SIG-M5 treated with dmso at 0.1 percent for 504 hours (cell line): ENCODE data around the gene TTYH2.
A peak's percentile ranks its signal among the peaks of the same experiment; 100 is the strongest.

Experiments
- DNase-seq: peaks from one replicate; lab custom pipeline; 2025; ENCODE audit not compliant: unreplicated experiment; lab: John Stamatoyannopoulos, UW

TTYH2 gene

GRCh38 chr17:74282587-74283370 lies 69.4 kb downstream of the TTYH2 start:
- DNase-seq: peak; percentile 55

GRCh38 chr17:74283371-74283673 lies 70.0 kb downstream of the TTYH2 start:
- DNase-seq: no peak

DNA sequence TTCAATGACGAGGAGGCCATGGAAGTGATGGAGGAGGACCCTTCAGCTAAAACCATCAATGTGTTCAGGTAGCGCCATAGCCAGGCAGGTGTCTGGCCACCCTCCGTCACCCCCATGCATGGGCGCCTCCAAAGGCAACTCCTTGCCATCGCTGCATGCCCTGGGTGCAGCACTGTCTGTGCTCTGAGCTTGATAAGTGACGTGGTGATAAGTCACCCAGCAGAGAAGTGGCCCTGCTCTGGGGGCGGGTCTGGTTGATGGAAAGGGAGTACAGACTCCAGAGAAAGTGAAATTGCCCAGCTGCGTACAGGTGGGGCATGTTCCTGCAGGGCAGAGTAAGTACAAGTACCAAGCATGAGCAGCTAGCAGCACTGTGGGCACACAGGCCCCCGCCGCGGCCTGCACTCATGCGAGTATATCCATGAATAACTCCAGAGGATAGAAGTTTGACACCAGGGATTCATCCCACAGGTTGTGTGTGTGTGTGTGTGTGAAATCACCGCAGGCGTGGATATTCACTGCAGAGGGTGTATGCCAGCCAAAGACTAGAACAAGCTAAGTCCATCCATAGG lies 73.7 kb downstream of the TTYH2 start:
- no peak for DNase-seq

DNA sequence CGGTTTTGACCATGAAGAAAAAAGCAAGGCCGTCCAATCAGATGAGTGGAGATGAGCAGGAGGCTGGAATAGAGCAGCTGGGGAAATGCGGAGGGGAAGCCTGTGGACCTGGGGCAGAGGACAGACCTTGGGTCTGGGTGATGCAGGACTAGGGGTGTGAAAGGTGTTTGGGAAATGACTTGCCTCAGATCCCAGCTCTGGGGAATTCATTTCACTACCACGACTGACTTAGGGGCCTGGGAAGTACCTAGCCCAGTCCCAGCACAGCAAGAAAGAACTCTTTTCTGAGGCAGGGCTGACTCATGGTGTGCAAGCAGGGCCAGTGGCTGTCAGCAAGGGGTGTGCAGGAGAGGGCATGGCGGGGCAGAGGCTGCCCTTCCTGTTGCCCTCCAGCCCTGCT lies 75.4 kb downstream of the TTYH2 start:
- no peak for DNase-seq

DNA sequence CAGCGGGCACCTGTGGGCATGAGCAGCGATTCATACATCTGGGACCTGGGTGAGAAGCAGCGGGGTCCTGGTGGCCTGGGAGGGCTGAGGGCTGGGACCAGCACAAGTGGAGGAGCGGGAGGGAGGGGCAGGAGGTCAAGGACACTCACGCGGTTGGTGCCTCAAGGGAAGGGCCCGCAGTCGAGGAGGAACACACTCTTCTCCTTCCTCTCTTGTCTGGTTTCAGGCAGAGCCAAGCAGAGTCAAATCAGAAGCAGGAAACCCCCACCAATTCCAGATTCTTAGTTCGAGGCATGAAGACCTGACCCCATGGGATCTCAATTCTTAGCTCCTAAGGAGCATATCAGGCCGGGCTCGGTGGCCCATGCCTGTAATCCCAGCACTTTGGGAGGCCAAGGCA lies 76.3 kb downstream of the TTYH2 start:
- DNase-seq: no peak

DNA sequence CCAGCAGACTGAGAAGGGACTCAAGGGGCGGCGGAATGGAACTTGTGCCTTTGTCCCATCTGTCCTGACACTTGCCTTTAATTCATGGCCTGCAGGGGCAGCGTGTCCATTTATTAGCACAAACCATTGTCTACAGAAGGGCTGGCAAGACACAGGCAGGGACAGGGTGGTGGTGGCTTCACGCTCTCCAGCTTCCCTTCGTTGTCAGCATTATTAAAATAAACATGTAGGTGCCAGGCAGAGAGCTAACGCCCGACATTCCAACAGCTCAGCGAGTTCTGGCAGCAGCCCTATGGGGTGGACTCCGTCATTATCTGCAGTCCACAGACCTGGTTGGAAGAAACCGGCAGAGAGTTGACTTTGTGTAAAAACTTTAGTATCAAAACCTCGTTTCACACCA lies 77.0 kb downstream of the TTYH2 start:
- no peak for DNase-seq

DNA sequence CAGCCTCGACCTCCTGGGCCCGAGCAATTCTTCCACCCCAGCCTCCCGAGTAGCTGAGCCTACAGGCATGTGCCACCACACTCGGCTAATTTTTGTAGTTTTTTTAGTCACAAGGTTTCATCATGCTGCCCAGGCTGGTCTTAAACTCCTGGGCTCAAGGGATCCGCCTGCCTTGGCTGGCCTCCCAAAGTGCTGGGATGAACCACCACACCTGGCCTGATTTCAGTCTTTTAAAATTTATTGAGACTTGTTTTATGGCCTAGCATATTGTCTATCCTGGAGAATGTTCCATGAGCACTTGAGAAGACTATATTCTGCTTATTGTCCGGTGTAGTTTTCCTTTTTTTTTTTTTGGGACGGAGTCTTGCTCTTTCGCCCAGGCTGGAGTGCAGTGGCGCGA lies 79.1 kb downstream of the TTYH2 start:
- no peak for DNase-seq

DNA sequence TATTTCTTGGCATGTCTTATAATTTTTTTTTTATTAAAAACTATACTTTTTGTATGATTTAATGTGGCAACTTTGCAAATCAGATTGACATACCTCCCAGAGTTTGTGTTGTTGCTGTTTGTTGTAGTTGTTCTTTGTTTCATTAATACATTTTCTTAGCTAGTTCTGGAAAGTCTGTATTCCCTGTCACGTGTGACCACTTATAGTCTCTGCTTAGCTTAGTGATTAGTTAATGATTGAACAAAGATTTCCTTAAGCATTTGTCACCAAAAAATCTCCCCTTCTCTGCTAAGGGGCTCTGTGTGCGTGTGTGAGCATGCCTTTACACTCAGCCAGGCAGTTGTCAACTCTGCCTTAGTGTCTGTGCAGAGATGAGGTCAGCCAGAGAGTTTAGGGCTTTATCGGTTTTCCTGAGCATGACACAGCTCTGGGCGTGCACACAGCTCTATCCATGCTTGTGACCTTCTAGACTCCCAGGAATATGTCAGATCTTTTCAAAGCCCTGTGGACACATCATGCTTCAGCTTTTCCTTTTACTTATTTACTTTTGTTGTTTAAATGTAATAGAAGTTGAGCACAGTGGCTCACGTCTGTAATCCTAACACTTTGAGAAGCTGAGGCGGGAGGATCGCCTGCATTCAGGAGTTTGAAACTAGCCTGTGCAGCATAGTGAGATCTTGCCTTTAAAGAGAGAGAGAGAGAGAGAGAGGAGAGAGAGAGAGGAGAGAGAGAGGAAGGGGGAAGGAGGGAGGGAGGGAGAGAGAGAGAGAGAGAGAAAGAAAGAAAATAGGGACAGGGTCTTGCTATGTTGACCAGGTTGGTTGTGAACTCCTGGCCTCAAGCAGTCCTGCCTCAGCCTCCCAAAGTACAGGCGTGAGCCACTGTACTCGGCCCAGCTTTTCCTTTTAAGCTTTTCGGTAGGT lies 82.5 kb downstream of the TTYH2 start:
- no peak for DNase-seq

- peak; percentile 59 for DNase-seq
Measured at GRCh38 chr17:74296548-74296936, 83.2 kb downstream of the TTYH2 start.

GRCh38 chr17:74297941-74298340 lies 84.6 kb downstream of the TTYH2 start:
- DNase-seq: no peak

DNA sequence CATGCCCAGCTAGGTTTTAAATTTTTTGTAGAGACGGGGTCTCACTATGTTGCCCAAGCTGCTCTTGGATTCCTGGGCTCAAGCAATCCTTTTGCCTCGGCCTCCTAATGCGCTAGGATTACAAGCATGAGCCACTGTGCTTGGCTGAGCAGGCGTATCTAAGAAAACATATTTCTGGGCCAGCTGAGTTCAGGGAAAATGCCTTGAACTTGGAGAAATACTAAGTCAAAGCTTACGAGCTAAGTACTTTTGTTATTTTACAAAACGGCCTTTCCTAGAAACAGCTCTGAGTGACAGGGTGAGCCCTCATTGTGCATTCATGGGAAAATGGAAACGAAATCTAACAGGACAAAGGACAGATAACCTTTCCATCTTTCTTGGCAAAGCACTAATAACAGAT lies 85.4 kb downstream of the TTYH2 start:
- DNase-seq: no peak

DNA sequence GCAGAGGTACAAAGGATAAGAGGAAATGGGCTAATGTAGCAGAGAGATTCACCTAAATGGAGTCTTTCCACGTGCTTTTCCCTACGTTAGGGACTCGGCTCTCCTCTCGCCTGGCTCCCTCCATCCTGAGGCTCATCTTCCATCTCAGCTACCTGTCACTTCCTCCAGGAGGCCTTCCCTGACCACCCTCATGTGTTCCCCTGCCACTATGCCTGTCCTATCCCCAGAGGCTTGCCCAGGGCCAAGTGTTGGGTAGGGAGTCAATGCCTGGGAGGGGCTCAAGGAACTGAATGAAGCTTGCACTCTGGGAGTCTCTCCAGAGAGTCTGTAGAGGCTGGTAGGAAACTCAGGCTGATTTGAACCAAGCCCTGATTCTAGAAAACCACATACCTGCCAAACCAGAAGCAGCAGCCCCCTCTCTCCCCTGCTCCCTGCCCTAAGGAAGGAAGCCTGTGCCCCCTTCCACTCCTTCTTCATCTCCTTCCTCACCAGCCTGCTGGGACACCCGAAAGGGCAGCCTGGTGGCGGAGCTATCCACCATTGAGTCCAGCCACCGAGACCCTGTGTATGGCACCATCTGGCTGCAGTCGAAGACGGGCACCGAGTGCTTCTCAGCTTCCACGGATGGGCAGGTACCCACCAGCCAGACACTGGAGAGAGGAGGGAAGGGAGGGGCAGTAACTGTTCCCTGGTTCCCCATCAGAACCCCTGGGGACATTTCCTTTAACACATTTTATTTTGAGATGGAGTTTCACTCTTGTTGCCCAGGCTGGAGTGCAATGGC lies 86.0 kb downstream of the TTYH2 start:
- DNase-seq: no peak

DNA sequence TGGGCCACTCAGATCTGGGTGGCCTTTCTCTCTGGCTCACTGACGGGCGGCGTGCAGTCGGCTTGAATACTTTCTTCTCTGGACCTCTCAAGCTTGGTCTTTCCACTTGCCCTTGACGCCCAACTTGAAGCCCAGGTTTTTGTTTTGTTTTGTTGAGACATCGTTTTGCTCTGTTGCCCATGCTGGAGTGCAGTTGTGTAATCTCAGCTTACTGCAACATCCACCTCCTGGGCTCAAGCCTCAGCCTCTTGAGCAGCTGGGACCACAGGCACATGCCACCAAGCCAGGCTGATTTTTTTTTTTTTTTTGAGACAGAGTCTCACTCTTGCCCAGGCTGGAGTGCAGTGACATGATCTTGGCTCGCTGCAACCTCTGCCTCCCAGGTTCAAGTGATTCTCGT lies 89.9 kb downstream of the TTYH2 start:
- DNase-seq: peak; percentile 54

DNA sequence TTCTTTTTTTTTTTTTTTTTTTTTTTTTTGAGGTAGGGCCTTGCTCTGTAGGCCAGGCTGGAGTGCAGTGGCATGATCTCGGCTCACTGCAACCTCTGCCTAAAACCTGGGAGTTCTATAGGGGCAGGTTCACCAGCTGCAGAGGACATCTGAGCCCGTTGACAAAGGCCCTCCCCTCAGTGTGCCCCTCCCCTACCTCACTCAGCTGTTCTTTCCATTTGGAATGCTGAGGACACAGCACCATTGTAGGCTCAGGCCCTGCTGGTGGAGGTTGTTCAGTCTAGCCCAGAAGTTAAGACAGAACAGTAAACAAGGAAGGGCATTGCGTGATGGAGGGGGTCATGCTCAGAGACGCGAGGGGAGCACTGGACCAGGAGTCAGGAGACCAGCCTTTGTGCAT lies 90.8 kb downstream of the TTYH2 start:
- no peak for DNase-seq

- peak; percentile 49 for DNase-seq
Measured at GRCh38 chr17:74305865-74306654, 92.7 kb downstream of the TTYH2 start.

GRCh38 chr17:74307984-74308773 lies 94.8 kb downstream of the TTYH2 start:
- DNase-seq: no peak

- DNase-seq: no peak
Measured at GRCh38 chr17:74309902-74310301, 96.5 kb downstream of the TTYH2 start.
